Esophagus (tissue), 2 donors: ENCODE data around the gene SUPT3H. TPM values are rescaled to one million over a fixed set of nuclear protein-coding genes. Genes with fewer than 3 reads are reported as not detected.

ENCODE experiments used
- H3K27ac ChIP-seq, 2 donors: one replicate each; pipeline ENCODE4 v1.5.1; 2013; ENCODE audit warnings: low read depth in 2 of 2, mild to moderate bottlenecking in 2 of 2, inconsistent platforms in 1 of 2, low read length in 1 of 2, moderate library complexity in 1 of 2
- H3K27me3 ChIP-seq, 2 donors: one replicate each; pipeline ENCODE4 v1.6.1; 2013; ENCODE audit warnings: low read length in 2 of 2, control low read depth in 1 of 2, mild to moderate bottlenecking in 1 of 2; ENCODE audit not compliant: insufficient read depth in 2 of 2, control insufficient read depth in 1 of 2
- H3K36me3 ChIP-seq, 2 donors: one replicate each; pipeline ENCODE4 v1.6.1; 2013; ENCODE audit warnings: low read length in 1 of 2; ENCODE audit not compliant: control insufficient read depth in 2 of 2, insufficient read depth in 2 of 2
- H3K4me1 ChIP-seq, 2 donors: one replicate each; pipeline ENCODE4 v1.6.1; 2013; ENCODE audit warnings: low read length in 1 of 2; ENCODE audit not compliant: control insufficient read depth in 2 of 2, insufficient read depth in 2 of 2
- H3K4me3 ChIP-seq, 2 donors: one replicate each; pipeline ENCODE4 v1.5.1; 2013; ENCODE audit warnings: low read length in 2 of 2, mild to moderate bottlenecking in 2 of 2, low read depth in 1 of 2, moderate library complexity in 1 of 2
- H3K9me3 ChIP-seq, 2 donors: one replicate each; pipeline ENCODE4 v1.6.1; 2013; ENCODE audit warnings: mild to moderate bottlenecking in 2 of 2, low read depth in 1 of 2, low read length in 1 of 2, moderate library complexity in 1 of 2; ENCODE audit not compliant: control insufficient read depth in 2 of 2, insufficient read depth in 1 of 2
- WGBS, 2 donors: extraction: QIAGEN DNeasy Blood & Tissue Kit; methylation state at CpG; one replicate each; pipeline ENCODE4 v1.1.7; 2013; 5-methylcytosine and 5-hydroxymethylcytosine counted together
- polyA plus RNA-seq, 2 donors: library from polyadenylated mRNA; stranded (reverse); fragments of 200-250 nt; gene quantifications; one replicate each; pipeline ENCODE4 v1.2.3, GENCODE V29; 2013
- donor health status: healthy with polysubstance abuse.
- donor health status: Bipolar disorder and iron deficiency.

The SUPT3H gene
- polyA plus RNA-seq, 2 donors = 2.8 to 3.6 TPM

DNA sequence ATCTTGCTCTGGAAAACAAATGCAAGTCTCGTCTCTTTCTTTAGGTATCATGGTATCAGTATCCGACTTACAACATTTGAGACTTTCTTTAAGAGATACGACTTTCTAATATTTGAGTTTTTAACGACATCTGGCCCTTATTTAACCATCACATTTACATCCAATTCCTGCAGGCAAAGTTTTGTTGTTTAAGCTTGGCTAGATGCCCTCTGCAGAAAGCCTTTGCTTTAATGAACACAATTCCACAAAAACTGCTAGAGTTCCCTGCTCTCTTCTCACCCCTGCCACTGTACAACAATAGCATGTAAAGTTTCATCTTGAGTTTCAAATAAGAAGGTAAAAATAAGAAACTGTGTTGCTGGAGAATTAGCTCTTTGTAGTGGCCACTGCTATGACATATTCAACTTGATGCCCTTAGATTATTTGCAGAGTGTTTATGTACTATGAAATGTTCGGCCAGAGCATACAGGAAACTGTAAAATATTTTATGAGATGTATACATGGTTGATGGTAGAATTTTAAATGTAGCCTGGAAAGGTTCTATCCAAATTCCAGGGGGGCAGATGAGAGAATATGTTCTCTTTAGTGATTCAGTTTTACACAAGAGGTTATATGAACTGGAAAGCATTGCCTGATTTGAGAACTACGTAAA, 551.6 kb downstream of the SUPT3H start:
- no peaks in the 10 kb centered on the region for H3K27me3 ChIP-seq
- no peaks in the 10 kb centered on the region for H3K36me3 ChIP-seq
- no peak overlapping the region for H3K4me3 ChIP-seq
- H3K9me3 ChIP-seq = no peaks in the 10 kb centered on the region
- H3K27ac ChIP-seq = no peak overlapping the region
- WGBS, 2 donors = 66 to 73% methylated on average over 6 of the region's 6 CpGs
- H3K4me1 ChIP-seq = no peaks in the 10 kb centered on the region

DNA sequence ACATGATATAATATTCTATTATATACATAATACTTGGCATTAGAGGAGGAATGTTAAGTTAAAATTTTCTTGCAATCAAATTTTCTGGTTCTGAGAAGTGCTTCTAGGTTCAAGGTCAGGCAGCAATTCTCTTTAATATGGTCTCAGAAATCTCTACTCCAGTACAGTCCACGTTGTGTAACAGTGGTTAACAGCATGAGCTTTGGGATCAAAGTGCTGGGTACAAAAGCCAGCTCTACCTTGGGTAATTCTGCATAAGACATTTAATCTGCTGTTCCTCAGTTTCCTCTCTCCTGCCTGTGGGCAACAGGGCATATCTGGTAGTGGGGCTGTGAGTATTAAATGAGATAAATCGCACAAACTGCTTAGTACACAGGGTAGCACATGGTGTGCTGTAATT, 552.5 kb downstream of the SUPT3H start:
- WGBS, 2 donors = 85 to 90% methylated on average over 2 of the region's 2 CpGs
- no peaks in the 10 kb centered on the region for H3K9me3 ChIP-seq

DNA sequence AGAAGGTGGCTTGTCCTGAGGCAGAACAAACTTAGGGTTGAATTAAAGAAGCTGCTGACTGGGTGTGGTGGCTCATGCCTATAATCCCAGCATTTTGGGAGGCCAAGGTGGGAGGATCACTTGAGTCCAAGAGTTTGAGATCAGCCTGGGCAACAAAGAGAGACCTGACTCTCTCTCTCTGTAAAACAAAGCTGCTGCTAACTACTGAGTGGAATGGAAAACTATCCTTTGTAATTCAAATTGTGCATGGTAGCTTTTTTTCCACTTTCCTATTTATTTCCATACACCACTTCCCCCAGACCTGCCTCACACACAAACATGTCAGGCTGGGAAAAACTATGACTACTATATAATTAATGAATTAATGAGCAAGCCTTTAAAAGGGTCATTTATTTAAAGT, 553.2 kb downstream of the SUPT3H start:
- Histone ChIP-seq H3K27ac (no peak overlapping the region), H3K36me3 (no peaks in the 10 kb centered on the region), H3K4me1 (no peaks in the 10 kb centered on the region), H3K9me3 (no peaks in the 10 kb centered on the region), H3K4me3 (no peak overlapping the region), H3K27me3 (no peaks in the 10 kb centered on the region)

More for the DNA sequence above, 552.5 kb downstream of the SUPT3H start:
- Histone ChIP-seq H3K27me3 (no peaks in the 10 kb centered on the region), H3K4me1 (no peaks in the 10 kb centered on the region), H3K36me3 (no peaks in the 10 kb centered on the region), H3K4me3 (no peak overlapping the region), H3K27ac (no peak overlapping the region)

DNA sequence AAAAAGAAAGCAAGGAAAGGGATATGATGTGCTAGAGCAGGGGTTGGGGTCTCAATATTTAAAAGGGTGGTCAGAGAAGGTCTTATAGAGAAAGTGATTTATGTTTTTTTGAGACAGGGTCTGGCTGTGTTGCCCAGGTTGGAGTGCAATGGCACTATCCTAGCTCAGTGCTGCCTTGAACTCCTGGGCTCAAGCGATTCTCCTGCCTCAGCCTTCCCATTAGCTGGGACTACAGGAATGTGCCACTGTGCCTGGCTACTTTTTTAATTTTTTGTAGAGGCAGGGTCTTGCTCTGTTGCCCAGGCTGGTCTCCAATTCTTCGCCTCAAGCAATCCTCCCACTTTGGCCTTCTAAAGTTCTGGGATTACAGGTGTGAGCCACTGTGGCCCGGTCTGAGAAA, 557.0 kb downstream of the SUPT3H start:
- 94 to 98% methylated on average over 3 of the region's 3 CpGs for WGBS, 2 donors

GRCh38 chr6:44820321-44820720, 557.4 kb downstream of the SUPT3H start:
- Histone ChIP-seq H3K4me1 (no peaks in the 10 kb centered on the region), H3K4me3 (no peak overlapping the region), H3K36me3 (no peaks in the 10 kb centered on the region), H3K27me3 (no peaks in the 10 kb centered on the region), H3K27ac (no peak overlapping the region), H3K9me3 (no peaks in the 10 kb centered on the region)
- 71 to 84% methylated on average over 2 of the region's 2 CpGs for WGBS, 2 donors

More for the DNA sequence above, 557.0 kb downstream of the SUPT3H start:
- no peaks in the 10 kb centered on the region for H3K4me1 ChIP-seq
- H3K9me3 ChIP-seq = no peaks in the 10 kb centered on the region
- H3K36me3 ChIP-seq = no peaks in the 10 kb centered on the region
- H3K27me3 ChIP-seq = no peaks in the 10 kb centered on the region
- no peak overlapping the region for H3K4me3 ChIP-seq
- no peak overlapping the region for H3K27ac ChIP-seq

GRCh38 chr6:44811456-44811855, 566.3 kb downstream of the SUPT3H start:
- Histone ChIP-seq H3K27me3 (no peaks in the 10 kb centered on the region), H3K36me3 (no peaks in the 10 kb centered on the region), H3K9me3 (no peaks in the 10 kb centered on the region), H3K27ac (no peak overlapping the region), H3K4me3 (no peak overlapping the region), H3K4me1 (no peaks in the 10 kb centered on the region)

- Histone ChIP-seq H3K27me3 (no peaks in the 10 kb centered on the region), H3K4me1 (no peaks in the 10 kb centered on the region), H3K27ac (no peak overlapping the region), H3K36me3 (no peaks in the 10 kb centered on the region), H3K4me3 (no peak overlapping the region), H3K9me3 (no peaks in the 10 kb centered on the region)
- WGBS, 2 donors = 55 to 66% methylated on average over 2 of the region's 2 CpGs
Measured at GRCh38 chr6:44809258-44809657, 568.5 kb downstream of the SUPT3H start.

DNA sequence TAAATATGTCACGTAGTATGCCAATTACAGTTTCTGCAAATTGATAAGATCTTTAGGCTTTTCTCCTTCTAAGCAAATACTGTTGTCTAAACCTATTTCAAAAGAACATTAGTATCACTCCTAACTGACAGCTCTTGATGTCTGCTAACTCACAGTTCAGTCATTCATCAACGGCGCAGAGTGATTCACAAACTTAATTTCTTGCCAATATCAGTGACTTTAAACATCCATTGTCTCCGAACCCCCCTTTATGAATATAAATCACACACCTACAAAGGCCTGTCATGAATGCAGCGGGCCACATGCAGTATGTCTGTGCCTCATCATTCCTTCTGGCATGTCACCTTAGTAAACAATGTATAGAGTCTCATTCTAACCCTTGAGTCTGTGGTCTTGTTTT, 569.6 kb downstream of the SUPT3H start:
- no peaks in the 10 kb centered on the region for H3K4me1 ChIP-seq
- no peaks in the 10 kb centered on the region for H3K27me3 ChIP-seq
- WGBS, 2 donors = 89% methylated on average over 5 of the region's 5 CpGs
- no peak overlapping the region for H3K4me3 ChIP-seq
- H3K36me3 ChIP-seq = no peaks in the 10 kb centered on the region
- H3K9me3 ChIP-seq = no peaks in the 10 kb centered on the region
- H3K27ac ChIP-seq = no peak overlapping the region

DNA sequence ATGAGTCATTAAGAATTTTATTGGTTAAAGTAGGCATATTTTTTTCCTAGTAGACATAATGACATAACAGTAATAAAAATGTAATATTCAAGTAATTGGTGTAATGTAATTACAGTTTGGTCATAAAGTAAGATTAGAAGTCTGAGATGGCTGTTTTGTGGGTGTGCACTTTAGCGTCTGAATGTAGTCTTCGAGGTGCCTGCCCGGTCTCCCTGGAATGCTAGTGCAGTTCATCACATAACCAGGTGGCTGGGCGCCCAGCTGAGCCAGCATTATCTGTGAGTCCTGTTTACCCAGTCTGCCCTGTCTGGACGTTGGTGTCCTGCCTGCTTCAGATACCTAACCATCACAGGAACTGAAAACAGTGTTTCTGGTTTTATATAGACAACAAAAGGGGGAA, 571.1 kb downstream of the SUPT3H start:
- no peaks in the 10 kb centered on the region for H3K4me1 ChIP-seq
- WGBS, 2 donors = 65 to 71% methylated on average over 5 of the region's 5 CpGs
- no peaks in the 10 kb centered on the region for H3K27me3 ChIP-seq
- no peaks in the 10 kb centered on the region for H3K9me3 ChIP-seq
- H3K4me3 ChIP-seq = no peak overlapping the region
- no peaks in the 10 kb centered on the region for H3K36me3 ChIP-seq
- H3K27ac ChIP-seq = no peak overlapping the region

DNA sequence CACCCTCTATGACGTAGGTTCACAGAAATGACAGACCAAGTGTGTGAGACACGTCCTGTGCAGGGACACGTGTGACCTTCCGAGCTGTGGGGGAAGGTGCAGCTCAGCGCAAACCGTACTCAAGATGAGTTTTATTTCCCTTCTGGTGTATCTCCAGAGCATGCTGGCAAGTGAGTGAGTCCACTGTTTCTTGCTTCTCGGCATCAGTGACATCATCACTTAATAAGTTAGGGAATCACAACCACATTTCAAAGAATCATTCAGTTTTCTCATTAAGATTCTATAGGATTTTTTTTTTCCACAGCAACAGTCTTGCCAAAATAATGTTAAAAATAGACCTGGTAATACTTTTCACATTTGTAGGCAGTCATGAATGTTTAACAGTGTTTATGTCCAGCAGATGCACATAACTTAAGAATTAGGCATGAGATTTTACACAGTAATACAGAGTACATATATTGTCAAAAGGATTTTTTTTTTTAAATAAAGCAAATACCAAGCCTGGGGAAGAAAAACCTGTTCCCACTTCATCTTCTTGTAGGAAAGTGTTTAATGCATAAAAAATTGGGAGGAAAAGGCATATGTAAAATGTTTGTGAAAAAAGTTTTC, 572.4 kb downstream of the SUPT3H start:
- H3K27ac ChIP-seq = no peak overlapping the region
- H3K9me3 ChIP-seq = no peaks in the 10 kb centered on the region
- 69 to 79% methylated on average over 7 of the region's 7 CpGs for WGBS, 2 donors
- H3K4me3 ChIP-seq = no peak overlapping the region
- no peaks in the 10 kb centered on the region for H3K4me1 ChIP-seq
- no peaks in the 10 kb centered on the region for H3K36me3 ChIP-seq
- H3K27me3 ChIP-seq = no peaks in the 10 kb centered on the region
